Transverse colon (tissue), 4 donors: ENCODE results near the gene LHB. TPM values are rescaled to one million over a fixed set of nuclear protein-coding genes. Genes with fewer than 3 reads are reported as not detected.

ENCODE experiments used
- DNase-seq: peaks from one replicate; pipeline ENCODE4 v3.0.0-alpha.2; 2019
- H3K27ac ChIP-seq, 4 donors: fragments of 200-600 bp; sonication (generic); 2 replicates each; pipeline ENCODE4 v1.5.1; 2016 to 2018; ENCODE audit warnings: inconsistent platforms in 4 of 4
- H3K27me3 ChIP-seq: fragments of 200-600 bp; sonication (generic); 2 replicates; pipeline ENCODE4 v1.5.1; 2017; ENCODE audit warnings: inconsistent platforms
- H3K36me3 ChIP-seq, 4 donors: fragments of 200-600 bp; sonication (generic); 2 replicates each; pipeline ENCODE4 v1.5.1; 2017 to 2019; ENCODE audit warnings: inconsistent platforms in 4 of 4
- H3K4me1 ChIP-seq, 4 donors: fragments of 200-600 bp; sonication (generic); 2 replicates each; pipeline ENCODE4 v1.5.1; 2017 to 2020; ENCODE audit warnings: inconsistent platforms in 4 of 4
- H3K4me3 ChIP-seq, 4 donors: fragments of 200-600 bp; sonication (generic); 1 replicate in 1 of 4; 2 replicates in 3 of 4; pipeline versions ENCODE4 v1.5.1 to v1.6.1; 2017 to 2019; ENCODE audit warnings: inconsistent platforms in 4 of 4
- H3K9me3 ChIP-seq, 2 donors: fragments of 200-600 bp; sonication (generic); 2 replicates each; pipeline ENCODE4 v1.5.1; 2017 to 2019; ENCODE audit warnings: inconsistent platforms in 2 of 2
- EP300 ChIP-seq: sonication (generic); formaldehyde crosslinking; IDR thresholded peaks from one replicate; pipeline ENCODE4 v1.6.1; 2017; ENCODE audit warnings: antibody characterized with exemption, low read depth
- POLR2A ChIP-seq: fragments of 450-650 bp; IDR thresholded peaks from one replicate; pipeline ENCODE4 v1.6.1; 2016; ENCODE audit warnings: antibody characterized with exemption, mild to moderate bottlenecking, moderate library complexity
- POLR2AphosphoS5 ChIP-seq, 3 donors: sonication (generic); formaldehyde crosslinking; IDR thresholded peaks; one replicate each; pipeline ENCODE4 v1.6.1; 2016; ENCODE audit warnings: antibody characterized with exemption in 3 of 3
- WGBS, 2 donors: methylation state at CpG; one replicate each; pipeline ENCODE4 v1.1.5; 2018; ENCODE audit warnings: low coverage in 1 of 2; 5-methylcytosine and 5-hydroxymethylcytosine counted together
- in situ Hi-C, 4 donors: fragments of 200-750 bp; cut with MboI; loops; one replicate each; pipeline versions ENCODE4 v1.15.0 to v1.15.1; 2017; ENCODE audit warnings: low sequenced_read_pairs in 3 of 4, low pct_ligation_motif_present in 1 of 4, low pct_unique_long_range_greater_than_20kb in 1 of 4
- intact Hi-C: fragments of 100-400 bp; cut with DNase I; formaldehyde crosslinking; loops from one replicate; pipeline ENCODE4 v1.15.1; 2023; ENCODE audit warnings: low total_unique reads
- total RNA-seq, 4 donors: library from RNA; depleted of rRNA; stranded (reverse); fragments of >200 nt; gene quantifications; one replicate each; pipeline ENCODE4 v1.1.0, GENCODE V29; 2016
- TF ChIP-seq, protein P1 (sequence below), 5 experiments: fragments of 200-600 bp in 3 of 5; fragments of 450-650 bp in 2 of 5; sonication (generic) in 3 of 5; IDR thresholded peaks; 1 replicate in 2 of 5; 2 replicates in 3 of 5; pipeline ENCODE4 v1.5.1; 2016 to 2017; ENCODE audit warnings: antibody characterized with exemption in 5 of 5, inconsistent platforms in 3 of 5, mild to moderate bottlenecking in 2 of 5, moderate library complexity in 1 of 5

LHB gene
- 1 to 10 TPM in 1 of 4 donors, not detected in 3; 1.4 TPM for total RNA-seq

DNA sequence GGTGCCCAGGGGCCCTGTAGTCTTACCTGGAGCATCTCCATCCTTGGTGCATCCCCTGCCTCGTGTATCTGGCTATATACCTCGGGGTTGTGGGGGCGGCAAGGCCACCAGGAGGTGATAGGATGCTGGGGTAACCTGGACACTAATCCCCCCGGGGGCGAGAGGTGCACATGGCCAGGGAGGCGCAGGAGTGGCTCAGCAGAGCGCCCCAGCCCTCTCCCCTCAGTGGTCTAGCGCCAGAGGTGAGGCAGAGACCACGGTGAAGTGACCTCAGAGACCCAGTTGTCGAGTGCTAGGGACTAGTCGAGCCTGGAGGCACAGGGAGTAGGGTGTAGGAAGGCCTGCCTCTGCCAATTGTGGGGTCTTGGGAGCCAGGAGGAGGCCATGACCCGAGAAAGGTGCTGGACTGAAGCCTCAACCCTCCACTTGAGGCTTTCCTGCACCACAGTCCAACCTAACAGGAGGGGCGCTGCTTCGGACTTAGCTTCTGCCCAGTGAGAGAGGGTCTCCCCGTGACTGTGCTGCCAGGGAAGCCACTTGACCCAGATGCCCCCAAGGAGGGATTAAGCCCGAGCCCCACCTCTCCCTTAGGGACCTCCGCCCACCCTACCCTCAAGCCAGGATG lies at the start of gene LHB:
LHB (minus strand) TSS at position 51 of the 625 bp plus-strand sequence; CDS start at position 41, 10 bp downstream.
- in situ Hi-C loops: no loop called here
- TF ChIP-seq EP300 (no peak), POLR2A (no peak), POLR2AphosphoS5 (IDR thresholded peaks at IDR 0.05) (no peak)
- TF ChIP-seq, protein P1, sequence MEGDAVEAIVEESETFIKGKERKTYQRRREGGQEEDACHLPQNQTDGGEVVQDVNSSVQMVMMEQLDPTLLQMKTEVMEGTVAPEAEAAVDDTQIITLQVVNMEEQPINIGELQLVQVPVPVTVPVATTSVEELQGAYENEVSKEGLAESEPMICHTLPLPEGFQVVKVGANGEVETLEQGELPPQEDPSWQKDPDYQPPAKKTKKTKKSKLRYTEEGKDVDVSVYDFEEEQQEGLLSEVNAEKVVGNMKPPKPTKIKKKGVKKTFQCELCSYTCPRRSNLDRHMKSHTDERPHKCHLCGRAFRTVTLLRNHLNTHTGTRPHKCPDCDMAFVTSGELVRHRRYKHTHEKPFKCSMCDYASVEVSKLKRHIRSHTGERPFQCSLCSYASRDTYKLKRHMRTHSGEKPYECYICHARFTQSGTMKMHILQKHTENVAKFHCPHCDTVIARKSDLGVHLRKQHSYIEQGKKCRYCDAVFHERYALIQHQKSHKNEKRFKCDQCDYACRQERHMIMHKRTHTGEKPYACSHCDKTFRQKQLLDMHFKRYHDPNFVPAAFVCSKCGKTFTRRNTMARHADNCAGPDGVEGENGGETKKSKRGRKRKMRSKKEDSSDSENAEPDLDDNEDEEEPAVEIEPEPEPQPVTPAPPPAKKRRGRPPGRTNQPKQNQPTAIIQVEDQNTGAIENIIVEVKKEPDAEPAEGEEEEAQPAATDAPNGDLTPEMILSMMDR (IDR thresholded peaks at IDR 0.05): no peak
- peaks cover 9 to 25% (median 23%) of the 10 kb centered on the region in 4 donors for H3K4me1 ChIP-seq
- peak within 1 kb of the TSS; percentile 19 to 59 (median 34) for H3K4me3 ChIP-seq
- peaks cover 39% of the 10 kb centered on the region for H3K27me3 ChIP-seq
- WGBS, 2 donors: 79% methylated on average over 11 of the region's 17 CpGs; no CpG with 5 or more reads in 1 of the 2 donors
- no peaks in the 10 kb centered on the region for H3K9me3 ChIP-seq
- DNase-seq: no peak
- H3K27ac ChIP-seq: peak within 1 kb of the TSS in 3 of 4 donors; percentile 13 to 25 (median 21)
- intact Hi-C loops: no loop called here
- H3K36me3 ChIP-seq: peaks cover 0 to 3% (median 0%) of the 10 kb centered on the region in 4 donors

GRCh38 chr19:49065905-49066512 lies 49.1 kb upstream of the LHB start:
- DNase-seq: no peak
- TF ChIP-seq, protein P1 (IDR thresholded peaks at IDR 0.05): no peak
- TF ChIP-seq POLR2A: no peak
- WGBS, 2 donors: 13 to 53% methylated on average over 5 to 12 of the region's 13 CpGs
- Histone ChIP-seq H3K9me3 (no peaks in the 10 kb centered on the region), H3K4me1 (peaks cover 0 to 11% (median 9%) of the 10 kb centered on the region in 4 donors), H3K4me3 (no peak overlapping the region), H3K27ac (no peak overlapping the region), H3K36me3 (no peaks in the 10 kb centered on the region), H3K27me3 (peaks cover 100% of the 10 kb centered on the region)
- intact Hi-C loops: no loop called here
- in situ Hi-C loops: no loop called here

GRCh38 chr19:49064768-49065611 lies 48.1 kb upstream of the LHB start, which contains the start of gene NTF4:
Gene NTF4, minus strand, starts transcription at chr19:49064818. Its CDS starts 2,821 bp downstream, at chr19:49061997.
- Histone ChIP-seq H3K9me3 (no peaks in the 10 kb centered on the region), H3K27ac (no peak within 1 kb of the TSS), H3K27me3 (peaks cover 99% of the 10 kb centered on the region), H3K36me3 (no peaks in the 10 kb centered on the region), H3K4me3 (peak within 1 kb of the TSS in 1 of 4 donors; percentile 29), H3K4me1 (peaks cover 0 to 11% (median 9%) of the 10 kb centered on the region in 4 donors)
- in situ Hi-C loops (no loop called here), intact Hi-C loops (no loop called here)
- no peak for TF ChIP-seq POLR2AphosphoS5 (IDR thresholded peaks at IDR 0.05)
- WGBS, 2 donors: 7% methylated on average over 6 to 38 of the region's 53 CpGs
- DNase-seq: no peak

DNA sequence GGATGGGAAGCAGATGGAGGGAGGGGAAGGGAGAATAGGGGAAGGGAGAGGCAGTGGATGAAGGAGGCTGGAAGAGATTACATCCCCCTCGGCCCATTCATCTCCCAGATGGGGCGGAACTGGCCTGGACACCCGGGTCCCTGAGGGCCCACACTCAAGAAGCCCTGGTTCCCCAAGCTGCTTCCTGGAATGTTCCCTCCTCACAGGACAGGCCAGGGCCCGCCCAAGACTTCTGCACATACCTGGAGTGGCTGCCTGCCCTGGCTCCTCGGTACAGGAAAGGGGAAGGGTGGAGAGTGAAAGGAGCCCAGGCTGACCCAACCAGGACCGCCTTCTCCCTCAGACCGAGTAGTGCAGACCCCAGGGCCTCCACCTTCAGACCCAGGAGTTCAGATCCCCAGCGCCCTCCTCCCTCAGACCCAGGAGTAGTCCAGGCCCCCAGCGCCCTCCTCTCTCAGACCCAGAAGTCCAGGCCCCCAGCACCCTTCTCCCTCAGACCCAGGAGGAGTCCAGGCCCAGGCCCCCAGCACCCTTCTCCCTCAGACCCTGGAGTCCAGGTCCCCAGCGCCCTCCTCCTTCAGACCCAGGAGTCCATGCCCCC lies 47.2 kb upstream of the LHB start:
- H3K9me3 ChIP-seq: no peaks in the 10 kb centered on the region
- no peaks in the 10 kb centered on the region for H3K36me3 ChIP-seq
- no peak overlapping the region for H3K27ac ChIP-seq
- TF ChIP-seq POLR2AphosphoS5 (IDR thresholded peaks at IDR 0.05) (no peak), POLR2A (no peak), EP300 (no peak)
- TF ChIP-seq, protein P1 (IDR thresholded peaks at IDR 0.05): no peak
- intact Hi-C loops (no loop called here), in situ Hi-C loops (no loop called here)
- H3K4me1 ChIP-seq: peaks cover 0 to 11% (median 9%) of the 10 kb centered on the region in 4 donors
- H3K27me3 ChIP-seq: peaks cover 99% of the 10 kb centered on the region
- no peak overlapping the region for H3K4me3 ChIP-seq
- no peak for DNase-seq
- 51% methylated on average over 10 of the region's 10 CpGs; no CpG with 5 or more reads in 1 of the 2 donors for WGBS, 2 donors
